GM21619 (cell line): ENCODE measurements around the gene NHSL1.
A peak's percentile ranks its signal among the peaks of the same experiment; 100 is the strongest.

Experiments
- ATAC-seq: cut with Tn5 transposase; IDR thresholded peaks from one replicate; pipeline ENCODE4 v1.9.1; 2021; ENCODE audit not compliant: unreplicated experiment

The NHSL1 gene

GRCh38 chr6:138404666-138405337 lies 94.5 kb downstream of the NHSL1 start:
- ATAC-seq: peak; percentile 2

- peak; percentile 91 for ATAC-seq
Observed at GRCh38 chr6:138403801-138404665, 95.3 kb downstream of the NHSL1 start, which contains the start of gene HEBP2. HEBP2 (plus strand) TSS chr6:138404223; CDS start chr6:138404496, 273 bp downstream.

GRCh38 chr6:138403324-138403800 lies 95.9 kb downstream of the NHSL1 start:
- ATAC-seq: peak; percentile 12

- ATAC-seq: no peak
Observed at GRCh38 chr6:138402838-138403187, 96.5 kb downstream of the NHSL1 start.

- ATAC-seq: no peak
Observed at GRCh38 chr6:138401960-138402837, 97.1 kb downstream of the NHSL1 start.

GRCh38 chr6:138400326-138400725 lies 99.0 kb downstream of the NHSL1 start:
- ATAC-seq: no peak

- ATAC-seq: no peak
Observed at GRCh38 chr6:138397128-138398122, 101.9 kb downstream of the NHSL1 start.

GRCh38 chr6:138396709-138397108 lies 102.6 kb downstream of the NHSL1 start:
- no peak for ATAC-seq

GRCh38 chr6:138393871-138394783 lies 105.2 kb downstream of the NHSL1 start:
- ATAC-seq: no peak

GRCh38 chr6:138389551-138389950 lies 109.7 kb downstream of the NHSL1 start:
- no peak for ATAC-seq

- ATAC-seq: no peak
Observed at GRCh38 chr6:138387577-138388368, 111.5 kb downstream of the NHSL1 start.

GRCh38 chr6:138386897-138387296 lies 112.4 kb downstream of the NHSL1 start:
- no peak for ATAC-seq

GRCh38 chr6:138383776-138384175 lies 115.5 kb downstream of the NHSL1 start:
- no peak for ATAC-seq

- ATAC-seq: no peak
Observed at GRCh38 chr6:138382498-138383265, 116.6 kb downstream of the NHSL1 start.

GRCh38 chr6:138378463-138378862 lies 120.8 kb downstream of the NHSL1 start:
- no peak for ATAC-seq

GRCh38 chr6:138377844-138378243 lies 121.5 kb downstream of the NHSL1 start, which contains the start of gene SMIM28:
SMIM28 (plus strand) TSS chr6:138377905; CDS start chr6:138378073, 168 bp downstream.
- ATAC-seq: no peak

- no peak for ATAC-seq
Observed at GRCh38 chr6:138377042-138377441, 122.3 kb downstream of the NHSL1 start.
